ENCODE measurements around the gene TICRR.
"Not testable (repeated sequence)": the region's sequence is repeated elsewhere in the genome, so short reads cannot be mapped to it uniquely, and the experiment has no call there.

TICRR gene

GRCh38 chr15:89569090-89569745 is 6.1 kb upstream of the TICRR start:
- DNase-seq = no peak

GRCh38 chr15:89575656-89576416 is 567 bp downstream of the TICRR start:
- DNase-seq = no peak

GRCh38 chr15:89576417-89576773 is 1.1 kb downstream of the TICRR start:
- no peak for DNase-seq

GRCh38 chr15:89577776-89578115 is 2.5 kb downstream of the TICRR start:
- DNase-seq = no peak

- no peak for DNase-seq
These were observed 2.9 kb downstream of the TICRR start for GRCh38 chr15:89578146-89578545.

GRCh38 chr15:89580747-89581146 is 5.5 kb downstream of the TICRR start:
- DNase-seq = not testable (repeated sequence)

- no peak for DNase-seq
These were observed 11.4 kb downstream of the TICRR start for GRCh38 chr15:89586651-89587050.

- DNase-seq = peak; percentile 52
These were observed 12.7 kb downstream of the TICRR start for GRCh38 chr15:89587955-89588354.

GRCh38 chr15:89591834-89592233 is 16.6 kb downstream of the TICRR start:
- DNase-seq = no peak

- DNase-seq = peak; percentile 12
These were observed 17.7 kb downstream of the TICRR start for GRCh38 chr15:89593018-89593417.

- DNase-seq = no peak
These were observed 23.8 kb downstream of the TICRR start for GRCh38 chr15:89599021-89599420.

GRCh38 chr15:89611317-89611716 is 36.0 kb downstream of the TICRR start:
- no peak for DNase-seq

- no peak for DNase-seq
These were observed 37.8 kb downstream of the TICRR start for GRCh38 chr15:89613031-89613430.

GRCh38 chr15:89614164-89614563 is 38.9 kb downstream of the TICRR start:
- no peak for DNase-seq

GRCh38 chr15:89615135-89615534 is 39.9 kb downstream of the TICRR start:
- DNase-seq = no peak

- no peak for DNase-seq
These were observed 41.0 kb downstream of the TICRR start for GRCh38 chr15:89616228-89616627.

- DNase-seq = no peak
These were observed 46.3 kb downstream of the TICRR start for GRCh38 chr15:89621547-89621946.

- DNase-seq = no peak
These were observed 47.9 kb downstream of the TICRR start for GRCh38 chr15:89623165-89623564.

GRCh38 chr15:89625716-89626115 is 50.4 kb downstream of the TICRR start:
- DNase-seq = no peak

- no peak for DNase-seq
These were observed 52.1 kb downstream of the TICRR start for GRCh38 chr15:89627256-89627970.

GRCh38 chr15:89628301-89628700 is 53.0 kb downstream of the TICRR start:
- DNase-seq = no peak

GRCh38 chr15:89628806-89629715 is 53.8 kb downstream of the TICRR start:
- DNase-seq = no peak

- DNase-seq = no peak
These were observed 54.6 kb downstream of the TICRR start for GRCh38 chr15:89629829-89630228.

All from fibroblast of skin of abdomen (primary cell).